Tibial nerve (tissue), 4 donors: ENCODE results near the gene AHNAK. TPM values are rescaled to one million over a fixed set of nuclear protein-coding genes. Genes with fewer than 3 reads are reported as not detected.

Experiments used
- DNase-seq, 2 donors: peaks; one replicate each; pipeline ENCODE4 v3.0.0-alpha.2; 2019; ENCODE audit warnings: low spot score in 2 of 2
- H3K27ac ChIP-seq, 4 donors: fragments of 200-600 bp; sonication (generic) in 3 of 4; one replicate each; pipeline ENCODE4 v1.5.1; 2017 to 2019; ENCODE audit warnings: mild to moderate bottlenecking in 1 of 4
- H3K27me3 ChIP-seq, 2 donors: fragments of 200-600 bp; sonication (generic) in 1 of 2; one replicate each; pipeline versions ENCODE4 v1.5.1 to v1.6.0; 2017 to 2019
- H3K36me3 ChIP-seq, 3 donors: fragments of 200-600 bp; sonication (generic); one replicate each; pipeline ENCODE4 v1.5.1; 2018 to 2019
- H3K4me1 ChIP-seq, 4 donors: fragments of 200-600 bp; sonication (generic) in 3 of 4; one replicate each; pipeline ENCODE4 v1.5.1; 2017 to 2019
- H3K4me3 ChIP-seq, 4 donors: fragments of 200-600 bp; sonication (generic) in 3 of 4; one replicate each; pipeline ENCODE4 v1.5.1; 2017 to 2019; ENCODE audit warnings: mild to moderate bottlenecking in 1 of 4, moderate library complexity in 1 of 4
- H3K9me3 ChIP-seq, 4 donors: fragments of 200-600 bp; sonication (generic) in 3 of 4; one replicate each; pipeline ENCODE4 v1.5.1; 2017 to 2019
- CTCF ChIP-seq, 5 experiments: fragments of 200-600 bp in 3 of 5; fragments of 450-650 bp in 2 of 5; sonication (generic) in 3 of 5; IDR thresholded peaks; one replicate each; pipeline ENCODE4 v1.5.1; 2016 to 2019; ENCODE audit warnings: antibody characterized with exemption in 5 of 5, mild to moderate bottlenecking in 3 of 5, moderate library complexity in 2 of 5
- EP300 ChIP-seq, 2 donors: sonication (generic); formaldehyde crosslinking; IDR thresholded peaks; one replicate each; pipeline ENCODE4 v1.6.1; 2017; ENCODE audit warnings: antibody characterized with exemption in 2 of 2, mild to moderate bottlenecking in 1 of 2
- POLR2A ChIP-seq, 2 donors: fragments of 450-650 bp; IDR thresholded peaks; one replicate each; pipeline ENCODE4 v1.6.1; 2017; ENCODE audit warnings: antibody characterized with exemption in 2 of 2, mild to moderate bottlenecking in 2 of 2, moderate library complexity in 2 of 2
- WGBS, 2 donors: methylation state at CpG; one replicate each; pipeline ENCODE4 v1.1.5; 2018; 5-methylcytosine and 5-hydroxymethylcytosine counted together
- total RNA-seq, 4 donors: library from RNA; depleted of rRNA; stranded (reverse); fragments of >200 nt; gene quantifications; one replicate each; pipeline ENCODE4 v1.1.0, GENCODE V29; 2016

The AHNAK gene
- total RNA-seq, 4 donors from 2014 or later: 1,417 to 3,061 (median 2,562) TPM

- Histone ChIP-seq H3K27ac (peak overlapping the region in 1 of 4 donors; percentile 5), H3K9me3 (no peaks in the 10 kb centered on the region), H3K27me3 (no peaks in the 10 kb centered on the region), H3K36me3 (no peaks in the 10 kb centered on the region), H3K4me1 (peaks cover 0 to 26% (median 4%) of the 10 kb centered on the region in 4 donors), H3K4me3 (no peak overlapping the region)
- no peak for DNase-seq
- WGBS, 2 donors: 84 to 92% methylated on average over 7 of the region's 7 CpGs
- TF ChIP-seq POLR2A (IDR thresholded peaks at IDR 0.05) (no peak), CTCF (IDR thresholded peaks at IDR 0.05) (no peak), EP300 (IDR thresholded peaks at IDR 0.05) (no peak)
Observed at GRCh38 chr11:62464655-62465054, 82.0 kb downstream of the AHNAK start.

GRCh38 chr11:62463121-62463542 lies 83.5 kb downstream of the AHNAK start:
- TF ChIP-seq EP300 (IDR thresholded peaks at IDR 0.05) (peak; percentile 16 to 51), CTCF (IDR thresholded peaks at IDR 0.05) (no peak), POLR2A (IDR thresholded peaks at IDR 0.05) (peak in 1 of 2 donors; percentile 34)
- Histone ChIP-seq H3K27ac (peak overlapping the region in 3 of 4 donors; percentile 68 to 83 (median 80)), H3K36me3 (no peaks in the 10 kb centered on the region), H3K4me3 (no peak overlapping the region), H3K27me3 (no peaks in the 10 kb centered on the region), H3K4me1 (peaks cover 0 to 41% (median 18%) of the 10 kb centered on the region in 4 donors), H3K9me3 (no peaks in the 10 kb centered on the region)
- DNase-seq: no peak
- WGBS, 2 donors: 56 to 58% methylated on average over 6 of the region's 6 CpGs

- Histone ChIP-seq H3K4me1 (peaks cover 0 to 48% (median 24%) of the 10 kb centered on the region in 4 donors), H3K4me3 (no peak overlapping the region), H3K9me3 (no peaks in the 10 kb centered on the region), H3K27ac (peak overlapping the region in 3 of 4 donors; percentile 68 to 83 (median 80)), H3K27me3 (no peaks in the 10 kb centered on the region), H3K36me3 (no peaks in the 10 kb centered on the region)
- WGBS, 2 donors: 85 to 88% methylated on average over 9 of the region's 9 CpGs
- no peak for DNase-seq
- TF ChIP-seq CTCF (IDR thresholded peaks at IDR 0.05) (no peak), POLR2A (IDR thresholded peaks at IDR 0.05) (no peak), EP300 (IDR thresholded peaks at IDR 0.05) (no peak)
Observed at GRCh38 chr11:62462508-62462892, 84.1 kb downstream of the AHNAK start.

GRCh38 chr11:62461740-62462507 lies 84.7 kb downstream of the AHNAK start:
- Histone ChIP-seq H3K4me1 (peaks cover 0 to 53% (median 28%) of the 10 kb centered on the region in 4 donors), H3K27ac (peak overlapping the region in 3 of 4 donors; percentile 68 to 83 (median 80)), H3K27me3 (no peaks in the 10 kb centered on the region), H3K4me3 (no peak overlapping the region), H3K9me3 (no peaks in the 10 kb centered on the region), H3K36me3 (no peaks in the 10 kb centered on the region)
- WGBS, 2 donors: 75 to 77% methylated on average over 15 of the region's 15 CpGs
- DNase-seq: peak in 1 of 2 donors; percentile 39
- peak in 1 of 2 donors; percentile 39 for TF ChIP-seq EP300 (IDR thresholded peaks at IDR 0.05)
- TF ChIP-seq POLR2A (IDR thresholded peaks at IDR 0.05): no peak

- 70 to 78% methylated on average over 1 of the region's 1 CpG for WGBS, 2 donors
- Histone ChIP-seq H3K27me3 (no peaks in the 10 kb centered on the region), H3K4me3 (no peak overlapping the region), H3K27ac (peak overlapping the region in 3 of 4 donors; percentile 74 to 90 (median 81)), H3K4me1 (peaks cover 0 to 60% (median 33%) of the 10 kb centered on the region in 4 donors), H3K9me3 (no peaks in the 10 kb centered on the region), H3K36me3 (no peaks in the 10 kb centered on the region)
- DNase-seq: no peak
- TF ChIP-seq POLR2A (IDR thresholded peaks at IDR 0.05): no peak
- TF ChIP-seq CTCF (IDR thresholded peaks at IDR 0.05): no peak
- TF ChIP-seq EP300 (IDR thresholded peaks at IDR 0.05): no peak
Observed at GRCh38 chr11:62459080-62459479, 87.5 kb downstream of the AHNAK start.
